ENCODE measurements around the gene NETO2. TPM values are rescaled to one million over a fixed set of nuclear protein-coding genes. Genes with fewer than 3 reads are reported as not detected.
"Not testable (repeated sequence)": the region's sequence is repeated elsewhere in the genome, so short reads cannot be mapped to it uniquely, and the experiment has no call there.

The NETO2 gene
- polyA plus RNA-seq, 1 donor, result 2.6 TPM

DNA sequence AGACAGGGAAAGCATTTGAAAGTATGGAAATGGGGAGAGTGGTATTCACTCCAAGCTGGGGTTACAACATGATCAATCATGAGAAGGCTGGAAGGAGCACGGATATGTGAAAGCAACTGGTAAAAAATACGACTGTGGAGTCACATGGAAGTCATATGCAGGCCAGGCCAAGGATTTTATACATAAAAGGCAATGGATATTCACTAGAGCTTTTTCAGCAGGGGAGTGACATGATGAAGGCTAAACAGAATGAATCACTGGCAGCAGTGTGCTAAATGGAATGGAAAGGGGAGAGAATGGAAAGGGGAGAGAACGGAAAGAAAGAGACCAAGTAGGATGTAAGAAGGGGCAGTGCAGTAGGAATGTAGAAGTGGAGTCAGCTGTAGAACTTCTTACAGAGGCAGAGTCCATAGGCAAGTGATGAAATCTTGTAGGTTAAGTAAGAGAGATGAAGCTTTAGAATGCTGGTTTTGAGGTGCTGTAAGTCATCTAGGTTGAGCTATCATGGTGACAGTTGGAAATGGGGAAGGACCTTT lies 13.0 kb upstream of the NETO2 start:
- Histone ChIP-seq H3K9me3 (ENCODE audit: control insufficient read depth, low read depth, low read length) (peaks cover 2% of the 10 kb centered on the region), H3K27ac (ENCODE audit: low read length) (no peak overlapping the region), H3K36me3 (ENCODE audit: control insufficient read depth, insufficient read depth, low read length) (peaks cover 27% of the 10 kb centered on the region), H3K4me3 (ENCODE audit: low read length) (no peak overlapping the region), H3K4me1 (ENCODE audit: control insufficient read depth, insufficient read depth, low read length) (no peaks in the 10 kb centered on the region), H3K27me3 (ENCODE audit: control insufficient read depth, insufficient read depth, low read length) (no peaks in the 10 kb centered on the region)
- WGBS (ENCODE audit: insufficient coverage, low lambda C conversion rate), result 93% methylated on average over 3 of the region's 3 CpGs
- DNase-seq, result no peak

GRCh38 chr16:47152501-47152900 lies 8.8 kb upstream of the NETO2 start:
- not testable (repeated sequence) for H3K27me3 ChIP-seq (ENCODE audit: control insufficient read depth, insufficient read depth, low read length); H3K4me3 ChIP-seq (ENCODE audit: low read length); H3K27ac ChIP-seq (ENCODE audit: low read length); DNase-seq; H3K9me3 ChIP-seq (ENCODE audit: control insufficient read depth, low read depth, low read length); H3K4me1 ChIP-seq (ENCODE audit: control insufficient read depth, insufficient read depth, low read length)
- WGBS (ENCODE audit: insufficient coverage, low lambda C conversion rate), result 100% methylated on average over 2 of the region's 9 CpGs
- H3K36me3 ChIP-seq (ENCODE audit: control insufficient read depth, insufficient read depth, low read length), result peaks cover 17% of the 10 kb centered on the region

GRCh38 chr16:47150067-47150466 lies 6.3 kb upstream of the NETO2 start:
- no peak for DNase-seq
- no peaks in the 10 kb centered on the region for H3K4me1 ChIP-seq (ENCODE audit: control insufficient read depth, insufficient read depth, low read length)
- no CpG with 5 or more reads among the region's 3 CpGs for WGBS (ENCODE audit: insufficient coverage, low lambda C conversion rate)
- peaks cover 12% of the 10 kb centered on the region for H3K36me3 ChIP-seq (ENCODE audit: control insufficient read depth, insufficient read depth, low read length)
- H3K27ac ChIP-seq (ENCODE audit: low read length), result no peak overlapping the region
- peaks cover 10% of the 10 kb centered on the region for H3K27me3 ChIP-seq (ENCODE audit: control insufficient read depth, insufficient read depth, low read length)
- H3K4me3 ChIP-seq (ENCODE audit: low read length), result no peak overlapping the region
- peaks cover 2% of the 10 kb centered on the region for H3K9me3 ChIP-seq (ENCODE audit: control insufficient read depth, low read depth, low read length)

DNA sequence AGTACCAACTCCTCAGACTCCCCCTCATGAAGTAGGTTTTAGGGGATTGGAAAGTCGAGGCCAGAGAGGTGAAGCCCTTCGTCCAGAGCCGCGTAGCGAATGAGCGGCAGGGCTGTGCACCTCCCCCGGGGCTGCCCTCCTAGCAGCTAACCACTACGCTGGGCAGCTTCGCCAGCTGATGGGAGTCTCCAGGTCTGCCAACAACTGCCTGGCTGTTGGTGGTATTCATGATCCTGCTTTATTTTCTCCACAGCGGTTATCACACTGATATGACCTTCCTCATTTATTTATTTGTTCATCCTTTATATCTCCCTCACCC lies 773 bp upstream of the NETO2 start:
- peaks cover 34% of the 10 kb centered on the region for H3K27me3 ChIP-seq (ENCODE audit: control insufficient read depth, insufficient read depth, low read length)
- WGBS (ENCODE audit: insufficient coverage, low lambda C conversion rate), result no CpG with 5 or more reads among the region's 10 CpGs
- H3K4me3 ChIP-seq (ENCODE audit: low read length), result no peak overlapping the region
- H3K36me3 ChIP-seq (ENCODE audit: control insufficient read depth, insufficient read depth, low read length), result no peaks in the 10 kb centered on the region
- peak in 1 of 2 donors; percentile 5 for DNase-seq
- H3K27ac ChIP-seq (ENCODE audit: low read length), result no peak overlapping the region
- peaks cover 6% of the 10 kb centered on the region for H3K4me1 ChIP-seq (ENCODE audit: control insufficient read depth, insufficient read depth, low read length)
- no peaks in the 10 kb centered on the region for H3K9me3 ChIP-seq (ENCODE audit: control insufficient read depth, low read depth, low read length)

- Histone ChIP-seq H3K36me3 (ENCODE audit: control insufficient read depth, insufficient read depth, low read length) (no peaks in the 10 kb centered on the region), H3K4me1 (ENCODE audit: control insufficient read depth, insufficient read depth, low read length) (peaks cover 6% of the 10 kb centered on the region), H3K4me3 (ENCODE audit: low read length) (no peak overlapping the region), H3K9me3 (ENCODE audit: control insufficient read depth, low read depth, low read length) (no peaks in the 10 kb centered on the region), H3K27me3 (ENCODE audit: control insufficient read depth, insufficient read depth, low read length) (peaks cover 34% of the 10 kb centered on the region), H3K27ac (ENCODE audit: low read length) (no peak overlapping the region)
- WGBS (ENCODE audit: insufficient coverage, low lambda C conversion rate), result no CpG with 5 or more reads among the region's 111 CpGs
- peak; percentile 19 to 31 for DNase-seq
Measured at GRCh38 chr16:47142821-47143676, 696 bp downstream of the NETO2 start.

- WGBS (ENCODE audit: insufficient coverage, low lambda C conversion rate), result 0% methylated on average over 2 of the region's 8 CpGs
- peak in 1 of 2 donors; percentile 5 for DNase-seq
- no peak overlapping the region for H3K4me3 ChIP-seq (ENCODE audit: low read length)
- H3K9me3 ChIP-seq (ENCODE audit: control insufficient read depth, low read depth, low read length), result no peaks in the 10 kb centered on the region
- peaks cover 6% of the 10 kb centered on the region for H3K4me1 ChIP-seq (ENCODE audit: control insufficient read depth, insufficient read depth, low read length)
- H3K27me3 ChIP-seq (ENCODE audit: control insufficient read depth, insufficient read depth, low read length), result peaks cover 34% of the 10 kb centered on the region
- H3K27ac ChIP-seq (ENCODE audit: low read length), result no peak overlapping the region
- H3K36me3 ChIP-seq (ENCODE audit: control insufficient read depth, insufficient read depth, low read length), result no peaks in the 10 kb centered on the region
Measured at GRCh38 chr16:47142486-47142820, 1.3 kb downstream of the NETO2 start.

DNA sequence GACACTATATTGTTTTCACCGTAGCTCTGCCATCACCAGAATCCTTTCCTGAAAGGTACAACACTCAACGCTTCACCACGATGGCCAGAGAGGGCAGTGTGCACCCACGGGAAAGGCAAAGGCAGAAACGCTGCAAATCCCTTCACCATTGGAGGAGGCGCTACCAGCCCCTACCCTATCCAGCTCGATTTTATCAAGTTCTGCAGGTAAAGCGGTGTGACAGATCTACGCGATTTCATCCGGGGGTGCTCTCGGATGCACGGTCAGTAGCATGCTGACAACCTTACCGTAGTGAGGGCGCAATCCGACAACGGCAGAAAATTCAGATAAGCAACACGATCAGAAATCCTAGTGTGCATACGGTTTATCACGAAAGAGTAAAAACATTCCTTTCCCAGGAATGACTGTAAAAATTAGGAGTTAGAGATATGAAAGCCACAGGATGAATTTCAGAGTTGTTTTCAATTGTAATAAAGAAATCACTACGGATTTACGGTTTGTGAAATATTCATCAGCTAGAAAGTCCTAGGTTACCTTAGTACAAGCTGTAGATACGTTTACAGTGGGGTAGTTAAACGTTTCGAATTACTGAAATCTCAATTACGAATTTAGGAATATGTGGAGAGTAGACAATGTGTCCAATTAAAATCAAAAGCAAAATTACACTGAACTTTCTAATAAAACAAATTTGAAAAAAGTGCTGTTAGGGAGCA lies 1.8 kb downstream of the NETO2 start:
- H3K27me3 ChIP-seq (ENCODE audit: control insufficient read depth, insufficient read depth, low read length), result peaks cover 34% of the 10 kb centered on the region
- H3K4me3 ChIP-seq (ENCODE audit: low read length), result no peak overlapping the region
- DNase-seq, result peak; percentile 62 to 69
- 0% methylated on average over 3 of the region's 26 CpGs for WGBS (ENCODE audit: insufficient coverage, low lambda C conversion rate)
- H3K27ac ChIP-seq (ENCODE audit: low read length), result no peak overlapping the region
- peaks cover 6% of the 10 kb centered on the region for H3K4me1 ChIP-seq (ENCODE audit: control insufficient read depth, insufficient read depth, low read length)
- no peaks in the 10 kb centered on the region for H3K9me3 ChIP-seq (ENCODE audit: control insufficient read depth, low read depth, low read length)
- no peaks in the 10 kb centered on the region for H3K36me3 ChIP-seq (ENCODE audit: control insufficient read depth, insufficient read depth, low read length)

- no peaks in the 10 kb centered on the region for H3K9me3 ChIP-seq (ENCODE audit: control insufficient read depth, low read depth, low read length)
- WGBS (ENCODE audit: insufficient coverage, low lambda C conversion rate), result 93% methylated on average over 2 of the region's 4 CpGs
Measured at GRCh38 chr16:47140686-47141085, 3.1 kb downstream of the NETO2 start.

GRCh38 chr16:47139561-47140185 lies 4.1 kb downstream of the NETO2 start:
- Histone ChIP-seq H3K36me3 (ENCODE audit: control insufficient read depth, insufficient read depth, low read length) (no peaks in the 10 kb centered on the region), H3K27me3 (ENCODE audit: control insufficient read depth, insufficient read depth, low read length) (peaks cover 20% of the 10 kb centered on the region)
- no CpG with 5 or more reads among the region's 3 CpGs for WGBS (ENCODE audit: insufficient coverage, low lambda C conversion rate)

More at GRCh38 chr16:47140686-47141085, 3.1 kb downstream of the NETO2 start:
- H3K36me3 ChIP-seq (ENCODE audit: control insufficient read depth, insufficient read depth, low read length), result no peaks in the 10 kb centered on the region
- no peak overlapping the region for H3K27ac ChIP-seq (ENCODE audit: low read length)
- DNase-seq, result no peak
- peaks cover 30% of the 10 kb centered on the region for H3K27me3 ChIP-seq (ENCODE audit: control insufficient read depth, insufficient read depth, low read length)
- peaks cover 6% of the 10 kb centered on the region for H3K4me1 ChIP-seq (ENCODE audit: control insufficient read depth, insufficient read depth, low read length)
- no peak overlapping the region for H3K4me3 ChIP-seq (ENCODE audit: low read length)

GRCh38 chr16:47137925-47138324 lies 5.8 kb downstream of the NETO2 start:
- not testable (repeated sequence) for H3K27ac ChIP-seq (ENCODE audit: low read length); H3K4me3 ChIP-seq (ENCODE audit: low read length); H3K9me3 ChIP-seq (ENCODE audit: control insufficient read depth, low read depth, low read length); H3K36me3 ChIP-seq (ENCODE audit: control insufficient read depth, insufficient read depth, low read length); H3K4me1 ChIP-seq (ENCODE audit: control insufficient read depth, insufficient read depth, low read length); DNase-seq
- peaks cover 11% of the 10 kb centered on the region for H3K27me3 ChIP-seq (ENCODE audit: control insufficient read depth, insufficient read depth, low read length)
- no CpG with 5 or more reads among the region's 9 CpGs for WGBS (ENCODE audit: insufficient coverage, low lambda C conversion rate)

More at GRCh38 chr16:47139561-47140185, 4.1 kb downstream of the NETO2 start:
- Histone ChIP-seq H3K4me3 (ENCODE audit: low read length) (no peak overlapping the region), H3K4me1 (ENCODE audit: control insufficient read depth, insufficient read depth, low read length) (peaks cover 5% of the 10 kb centered on the region), H3K27ac (ENCODE audit: low read length) (no peak overlapping the region), H3K9me3 (ENCODE audit: control insufficient read depth, low read depth, low read length) (no peaks in the 10 kb centered on the region)
- no peak for DNase-seq

Data from large intestine (tissue), 3 donors.